H9 (cell line): Measurements from ENCODE around the gene RBM33. TPM values are rescaled to one million over a fixed set of nuclear protein-coding genes. Genes with fewer than 3 reads are reported as not detected.

ENCODE experiments used
- DNase-seq: peaks from one replicate; pipeline ENCODE4 v3.0.0-alpha.2; 2017
- H2AFZ ChIP-seq: one replicate; pipeline ENCODE4 v1.6.1; 2013; ENCODE audit warnings: mild to moderate bottlenecking, low read length, control low read depth, moderate library complexity
- H2AK5ac ChIP-seq: 2 replicates; pipeline ENCODE4 v1.6.1; 2013; ENCODE audit warnings: low read length, control low read depth, mixed read lengths; ENCODE audit not compliant: insufficient read length
- H2BK120ac ChIP-seq: one replicate; pipeline ENCODE4 v1.6.1; 2013; ENCODE audit warnings: low read depth, mild to moderate bottlenecking, low read length, control low read depth, inconsistent platforms; ENCODE audit not compliant: poor library complexity, severe bottlenecking
- H2BK12ac ChIP-seq: 2 replicates; pipeline ENCODE4 v1.6.1; 2013; ENCODE audit warnings: low read length, control low read depth, mixed read lengths, low read depth; ENCODE audit not compliant: insufficient read length
- H2BK15ac ChIP-seq: 2 replicates; pipeline ENCODE4 v1.6.1; 2013; ENCODE audit warnings: low read depth, low read length, control low read depth
- H2BK20ac ChIP-seq: one replicate; pipeline ENCODE4 v1.6.1; 2013; ENCODE audit warnings: low read depth, mild to moderate bottlenecking, low read length, control low read depth, inconsistent platforms; ENCODE audit not compliant: poor library complexity, severe bottlenecking
- H2BK5ac ChIP-seq: 2 replicates; pipeline ENCODE4 v1.6.1; 2013; ENCODE audit warnings: low read length, control low read depth, mixed read lengths; ENCODE audit not compliant: insufficient read length
- H3K14ac ChIP-seq: 2 replicates; pipeline ENCODE4 v1.6.1; 2013; ENCODE audit warnings: low read length, control low read depth; ENCODE audit not compliant: insufficient read depth
- H3K18ac ChIP-seq: 2 replicates; pipeline ENCODE4 v1.6.1; 2013; ENCODE audit warnings: low read depth, mild to moderate bottlenecking, mixed read lengths, low read length, control low read depth; ENCODE audit not compliant: insufficient read length
- H3K23ac ChIP-seq: 2 replicates; pipeline ENCODE4 v1.6.1; 2013; ENCODE audit warnings: low read length, control low read depth, mixed read lengths, low read depth; ENCODE audit not compliant: insufficient read length
- H3K23me2 ChIP-seq: 2 replicates; pipeline ENCODE4 v1.6.1; 2013; ENCODE audit warnings: low read depth, mild to moderate bottlenecking, mixed read lengths, low read length, control low read depth; ENCODE audit not compliant: insufficient read length, poor library complexity, severe bottlenecking
- H3K27ac ChIP-seq: 2 replicates; pipeline ENCODE4 v1.5.1; 2013; ENCODE audit warnings: low read length, control low read depth, mixed read lengths, low read depth; ENCODE audit not compliant: insufficient read length
- H3K27me3 ChIP-seq: 2 replicates; pipeline ENCODE4 v1.6.1; 2013; ENCODE audit warnings: low read length, control low read depth, inconsistent platforms; ENCODE audit not compliant: insufficient read depth
- H3K4ac ChIP-seq: 2 replicates; pipeline ENCODE4 v1.6.1; 2013; ENCODE audit warnings: low read depth, mild to moderate bottlenecking, control low read depth, inconsistent platforms, low read length, moderate library complexity
- H3K4me1 ChIP-seq: 2 replicates; pipeline ENCODE4 v1.6.1; 2013; ENCODE audit warnings: low read length, control low read depth, inconsistent platforms; ENCODE audit not compliant: insufficient read depth
- H3K4me2 ChIP-seq: 2 replicates; pipeline ENCODE4 v1.6.1; 2013; ENCODE audit warnings: low read length, control low read depth, mixed read lengths; ENCODE audit not compliant: insufficient read length, insufficient read depth
- H3K56ac ChIP-seq: 2 replicates; pipeline ENCODE4 v1.6.1; 2013; ENCODE audit warnings: low read depth, mild to moderate bottlenecking, mixed read lengths, low read length, control low read depth; ENCODE audit not compliant: insufficient read length
- H3K79me1 ChIP-seq: 2 replicates; pipeline ENCODE4 v1.6.1; 2013; ENCODE audit warnings: low read depth, mild to moderate bottlenecking, moderate library complexity, low read length, control low read depth, inconsistent platforms; ENCODE audit not compliant: insufficient read depth, poor library complexity, severe bottlenecking
- H3K79me2 ChIP-seq: 2 replicates; pipeline ENCODE4 v1.6.1; 2013; ENCODE audit warnings: low read length, control low read depth, inconsistent platforms; ENCODE audit not compliant: insufficient read depth
- H3K9ac ChIP-seq: 2 replicates; pipeline ENCODE4 v1.6.1; 2013; ENCODE audit warnings: low read length, control low read depth, mixed read lengths; ENCODE audit not compliant: insufficient read length; ENCODE audit errors: extremely low read depth
- H3K9me3 ChIP-seq: one replicate; pipeline ENCODE4 v1.6.1; 2013; ENCODE audit warnings: low read depth, low read length, inconsistent platforms; ENCODE audit not compliant: control insufficient read depth
- H3T11ph ChIP-seq: one replicate; pipeline ENCODE4 v1.6.1; 2013; ENCODE audit warnings: mild to moderate bottlenecking, low read length, control low read depth, inconsistent platforms
- H4K20me1 ChIP-seq: one replicate; pipeline ENCODE4 v1.6.1; 2013; ENCODE audit not compliant: control insufficient read depth, insufficient read length, insufficient read depth
- H4K5ac ChIP-seq: 2 replicates; pipeline ENCODE4 v1.6.1; 2013; ENCODE audit warnings: low read depth, mild to moderate bottlenecking, mixed read lengths, low read length, control low read depth; ENCODE audit not compliant: insufficient read length
- H4K8ac ChIP-seq: replicated peaks from 2 replicates; pipeline ENCODE4 v1.6.1; 2013; ENCODE audit warnings: low read length, control low read depth, mixed read lengths, low read depth; ENCODE audit not compliant: insufficient read length
- H4K91ac ChIP-seq: 2 replicates; pipeline ENCODE4 v1.6.1; 2013; ENCODE audit warnings: low read depth, mild to moderate bottlenecking, moderate library complexity, mixed read lengths, low read length, control low read depth; ENCODE audit not compliant: insufficient read length
- H3K27ac Mint-ChIP-seq, 3 experiments: 2 replicates in 2 of 3; 3 replicates in 1 of 3; pipeline ENCODE4 v1.8.0; 2020 to 2021; ENCODE audit warnings: mixed read lengths in 3 of 3, mild to moderate bottlenecking in 1 of 3, moderate library complexity in 1 of 3
- H3K27me3 Mint-ChIP-seq: 2 replicates; pipeline ENCODE4 v1.8.0; 2021; ENCODE audit warnings: low read depth, mild to moderate bottlenecking, moderate library complexity, mixed read lengths
- H3K36me3 Mint-ChIP-seq, 3 experiments: 2 replicates in 2 of 3; 3 replicates in 1 of 3; pipeline ENCODE4 v1.8.0; 2020 to 2021; ENCODE audit warnings: low read depth in 3 of 3, mixed read lengths in 3 of 3; ENCODE audit not compliant: insufficient read depth in 1 of 3
- H3K4me1 Mint-ChIP-seq, 2 experiments: 2 replicates each; pipeline ENCODE4 v1.8.0; 2020; ENCODE audit warnings: mixed read lengths in 2 of 2
- H3K4me3 Mint-ChIP-seq, 2 experiments: 2 replicates in 1 of 2; 3 replicates in 1 of 2; pipeline ENCODE4 v1.8.0; 2020 to 2021; ENCODE audit warnings: mild to moderate bottlenecking in 2 of 2, mixed read lengths in 2 of 2, moderate library complexity in 1 of 2
- H3K9me3 Mint-ChIP-seq, 2 experiments: 2 replicates in 1 of 2; 3 replicates in 1 of 2; pipeline ENCODE4 v1.8.0; 2020; ENCODE audit warnings: mild to moderate bottlenecking in 2 of 2, mixed read lengths in 2 of 2, moderate library complexity in 1 of 2
- CTCF ChIP-seq: fragments of 200-600 bp; sonication (generic); conservative IDR thresholded peaks from 3 replicates; pipeline ENCODE4 v1.8.0; 2021; ENCODE audit warnings: antibody characterized with exemption, mild to moderate bottlenecking
- WGBS: extraction: QIAGEN DNeasy Blood & Tissue Kit; methylation state at CpG from one replicate; pipeline ENCODE4 v1.1.7; 2013; ENCODE audit warnings: missing lambda C conversion rate, low lambda C conversion rate, mixed read lengths; ENCODE audit not compliant: insufficient read length; ENCODE audit errors: extremely low coverage; 5-methylcytosine and 5-hydroxymethylcytosine counted together
- total RNA-seq: library from RNA; stranded (reverse); gene quantifications from 2 replicates; pipeline ENCODE4 v1.2.1, GENCODE V29; 2021

RBM33 gene
- total RNA-seq, 1 experiment from 2014 or later: 71.3 TPM

GRCh38 chr7:155765458-155765857, 121.0 kb downstream of the RBM33 start:
- H3K14ac ChIP-seq: no peak overlapping the region
- H3K27me3 Mint-ChIP-seq: no peaks in the 10 kb centered on the region; the same call in 1 of the 2 replicates
- no peak overlapping the region for H3K4me3 Mint-ChIP-seq
- no peak overlapping the region for H3K18ac ChIP-seq
- no peak overlapping the region for H2AFZ ChIP-seq
- H2BK15ac ChIP-seq: no peak overlapping the region
- no peaks in the 10 kb centered on the region for H3K9me3 ChIP-seq
- H3K23ac ChIP-seq: no peak overlapping the region
- peaks cover 31 to 33% of the 10 kb centered on the region in 2 experiments for H3K4me1 Mint-ChIP-seq
- no peaks in the 10 kb centered on the region for H4K20me1 ChIP-seq
- no peaks in the 10 kb centered on the region; the same call in 1 of the 2 replicates for H3K79me2 ChIP-seq
- H3K36me3 Mint-ChIP-seq: peaks cover 15 to 49% (median 44%) of the 10 kb centered on the region in 3 experiments; a peak in 6 of 7 replicates
- no peaks in the 10 kb centered on the region for H3K9me3 Mint-ChIP-seq
- no peak for DNase-seq
- no peak overlapping the region for H2AK5ac ChIP-seq
- no peaks in the 10 kb centered on the region for H3K23me2 ChIP-seq
- no peak overlapping the region for H4K5ac ChIP-seq
- no peak overlapping the region for H2BK120ac ChIP-seq
- H3K4ac ChIP-seq: no peak overlapping the region
- no peak overlapping the region for H2BK5ac ChIP-seq
- H2BK20ac ChIP-seq: no peak overlapping the region
- no peaks in the 10 kb centered on the region for H3K79me1 ChIP-seq
- H3K27ac Mint-ChIP-seq: peak overlapping the region in 1 of 3 experiments; percentile 16; a peak in 1 of 7 replicates
- no peaks in the 10 kb centered on the region for H3K4me1 ChIP-seq
- no peak overlapping the region for H4K8ac ChIP-seq
- no peak overlapping the region for H3K56ac ChIP-seq
- H3K9ac ChIP-seq: no peak overlapping the region
- H3K27me3 ChIP-seq: no peaks in the 10 kb centered on the region
- no CpG with 5 or more reads among the region's 8 CpGs for WGBS
- no peak for TF ChIP-seq CTCF
- H3T11ph ChIP-seq: no peak overlapping the region
- no peak overlapping the region for H2BK12ac ChIP-seq
- H4K91ac ChIP-seq: no peak overlapping the region
- no peak overlapping the region for H3K4me2 ChIP-seq
- no peak overlapping the region for H3K27ac ChIP-seq
